Activated T-helper 1 cell treated with anti-CD3 and anti-CD28 coated beads, Interleukin-12 subunit alpha, Interleukin-12 subunit beta, Interleukin-2, Interleukin-4 antibody, amounts not matched to agents 30 ng/mL and 10 ng/mL and 1 ng/mL, durations not matched to agents 14 hours and 24 hours and 36 hours (primary cell): Measurements from ENCODE around the gene ARRDC1. TPM values are rescaled to one million over a fixed set of nuclear protein-coding genes. Genes with fewer than 3 reads are reported as not detected.

Source experiments
- DNase-seq: peaks from one replicate; pipeline ENCODE4 v3.0.0; 2021; ENCODE audit warnings: low spot score
- H3K27ac Mint-ChIP-seq: one replicate; pipeline ENCODE4 v1.8.0; 2021; ENCODE audit warnings: mild to moderate bottlenecking, mixed read lengths
- H3K27me3 Mint-ChIP-seq: one replicate; pipeline ENCODE4 v1.8.0; 2022; ENCODE audit warnings: mild to moderate bottlenecking, moderate library complexity, mixed read lengths; ENCODE audit not compliant: insufficient read depth
- H3K36me3 Mint-ChIP-seq: one replicate; pipeline ENCODE4 v1.8.0; 2021; ENCODE audit warnings: low read depth, mixed read lengths
- H3K4me1 Mint-ChIP-seq: one replicate; pipeline ENCODE4 v1.8.0; 2021; ENCODE audit warnings: low read depth, mixed read lengths
- H3K4me3 Mint-ChIP-seq: one replicate; pipeline ENCODE4 v1.8.0; 2021; ENCODE audit warnings: mild to moderate bottlenecking, moderate library complexity, mixed read lengths
- H3K9me3 Mint-ChIP-seq: one replicate; pipeline ENCODE4 v1.8.0; 2021; ENCODE audit warnings: mixed read lengths
- intact Hi-C: fragments of 100-400 bp; cut with micrococcal nuclease; formaldehyde crosslinking; loops from one replicate; pipeline ENCODE4 v1.15.1; 2024
- total RNA-seq: library from RNA; stranded (reverse); gene quantifications from 2 replicates; pipeline ENCODE4 v1.2.3, GENCODE V29; 2022

ARRDC1 gene
- total RNA-seq, 1 donor from 2014 or later = 70.3 TPM

DNA sequence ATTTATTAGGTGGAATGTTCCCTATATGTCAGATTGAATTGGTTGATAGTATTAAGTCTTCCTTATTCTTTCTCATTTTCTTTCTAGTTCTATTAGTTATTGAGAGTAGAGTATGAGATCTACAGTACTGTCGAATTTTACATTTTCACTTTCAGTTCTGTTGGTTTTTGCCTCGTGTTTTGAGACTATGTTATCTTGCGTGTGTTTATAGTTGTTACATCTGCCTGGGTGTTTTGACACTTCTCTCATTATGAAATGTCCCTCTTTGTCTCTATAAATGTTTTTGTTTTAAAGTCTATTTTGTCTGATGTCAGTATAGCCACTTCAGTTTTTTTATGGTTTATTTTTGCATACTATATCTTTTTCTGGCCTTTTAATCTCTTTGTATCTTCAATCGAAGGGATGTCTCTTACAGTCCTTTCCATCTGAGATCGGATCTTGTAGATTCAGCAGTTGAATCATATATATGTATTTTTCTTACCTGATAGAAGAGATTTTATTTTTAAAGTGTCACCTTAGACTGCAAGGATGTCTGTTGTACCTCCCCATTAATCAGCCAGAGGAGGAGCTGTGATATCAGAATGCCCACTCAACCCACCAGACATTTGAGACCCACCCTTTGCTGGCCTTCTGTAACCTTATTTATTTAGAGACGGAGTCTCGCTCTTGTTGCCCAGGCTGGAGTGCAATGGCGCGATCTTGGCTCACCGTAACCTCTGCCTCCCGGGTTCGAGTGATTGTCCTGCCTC lies 34.0 kb downstream of the ARRDC1 start:
- H3K27me3 Mint-ChIP-seq = no peaks in the 10 kb centered on the region
- peak overlapping the region; percentile 76 for H3K4me3 Mint-ChIP-seq
- intact Hi-C loops = loop anchor here (1.0 kb wide), 1 partner anchor 11 kb away; no protein-coding TSS in a partner anchor
- H3K27ac Mint-ChIP-seq = peak overlapping the region; percentile 91
- H3K9me3 Mint-ChIP-seq = no peaks in the 10 kb centered on the region
- peaks cover 23% of the 10 kb centered on the region for H3K36me3 Mint-ChIP-seq
- no peak for DNase-seq
- H3K4me1 Mint-ChIP-seq = peaks cover 28% of the 10 kb centered on the region

GRCh38 chr9:137640862-137641261 lies 35.4 kb downstream of the ARRDC1 start:
- peak overlapping the region; percentile 41 for H3K27ac Mint-ChIP-seq
- peaks cover 23% of the 10 kb centered on the region for H3K36me3 Mint-ChIP-seq
- H3K4me1 Mint-ChIP-seq = peaks cover 28% of the 10 kb centered on the region
- H3K4me3 Mint-ChIP-seq = peak overlapping the region; percentile 1
- H3K9me3 Mint-ChIP-seq = no peaks in the 10 kb centered on the region
- intact Hi-C loops = no loop called here
- DNase-seq = no peak
- H3K27me3 Mint-ChIP-seq = no peaks in the 10 kb centered on the region

GRCh38 chr9:137642118-137642601 lies 36.7 kb downstream of the ARRDC1 start:
- peaks cover 39% of the 10 kb centered on the region for H3K4me1 Mint-ChIP-seq
- intact Hi-C loops = no loop called here
- peaks cover 31% of the 10 kb centered on the region for H3K36me3 Mint-ChIP-seq
- H3K27ac Mint-ChIP-seq = peak overlapping the region; percentile 3
- H3K4me3 Mint-ChIP-seq = no peak overlapping the region
- no peak for DNase-seq
- H3K27me3 Mint-ChIP-seq = no peaks in the 10 kb centered on the region
- no peaks in the 10 kb centered on the region for H3K9me3 Mint-ChIP-seq

DNA sequence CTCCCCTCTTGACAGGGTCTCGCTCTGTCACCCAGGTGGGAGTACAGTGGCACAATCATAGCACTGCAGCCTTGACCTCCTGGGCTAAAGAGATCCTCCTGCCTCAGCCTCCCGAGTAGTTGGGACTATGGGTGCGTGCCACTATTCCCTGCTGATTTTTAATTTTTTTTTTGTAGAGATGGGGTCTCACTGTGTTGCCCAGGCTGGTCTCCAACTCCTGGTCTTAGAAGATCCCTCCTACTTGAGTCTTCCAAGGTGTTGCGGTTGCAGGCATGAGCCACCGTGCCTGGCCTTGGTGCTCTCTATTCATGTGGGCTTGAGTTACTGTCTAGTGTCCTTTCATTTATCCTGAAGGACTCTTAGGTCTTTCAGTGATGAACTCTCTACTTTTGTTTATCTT lies 37.4 kb downstream of the ARRDC1 start:
- Mint-ChIP-seq H3K4me1 (peaks cover 44% of the 10 kb centered on the region), H3K9me3 (no peaks in the 10 kb centered on the region)
- DNase-seq = no peak

DNA sequence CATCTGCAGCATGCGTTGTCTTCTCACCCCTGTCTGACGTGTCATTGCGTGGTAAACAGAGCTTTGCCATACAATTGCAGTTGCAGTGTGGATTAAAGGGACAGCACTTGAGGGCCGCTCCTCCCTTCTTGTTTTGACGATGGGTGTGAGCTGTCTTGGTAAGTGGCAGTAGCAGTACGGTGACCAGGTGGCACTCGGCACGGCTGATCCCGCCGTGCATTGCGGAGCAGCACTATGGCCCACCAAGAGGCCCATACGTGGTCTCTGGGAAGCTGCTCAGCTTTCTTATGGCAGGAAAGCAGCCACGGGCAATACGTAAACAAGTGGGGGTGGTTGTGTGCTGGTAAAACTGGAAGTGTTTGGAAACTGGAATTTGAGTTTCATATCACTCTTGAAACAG lies 38.4 kb downstream of the ARRDC1 start:
- H3K36me3 Mint-ChIP-seq = peaks cover 36% of the 10 kb centered on the region
- no peak overlapping the region for H3K27ac Mint-ChIP-seq
- no peak overlapping the region for H3K4me3 Mint-ChIP-seq
- intact Hi-C loops = no loop called here
- H3K9me3 Mint-ChIP-seq = no peaks in the 10 kb centered on the region
- H3K4me1 Mint-ChIP-seq = peaks cover 41% of the 10 kb centered on the region
- H3K27me3 Mint-ChIP-seq = no peaks in the 10 kb centered on the region
- DNase-seq = no peak

More for the DNA sequence above, 37.4 kb downstream of the ARRDC1 start:
- peaks cover 35% of the 10 kb centered on the region for H3K36me3 Mint-ChIP-seq
- no peak overlapping the region for H3K27ac Mint-ChIP-seq
- no peak overlapping the region for H3K4me3 Mint-ChIP-seq
- no peaks in the 10 kb centered on the region for H3K27me3 Mint-ChIP-seq
- intact Hi-C loops = no loop called here

- intact Hi-C loops = no loop called here
These were observed 39.7 kb downstream of the ARRDC1 start for GRCh38 chr9:137645211-137645610.

DNA sequence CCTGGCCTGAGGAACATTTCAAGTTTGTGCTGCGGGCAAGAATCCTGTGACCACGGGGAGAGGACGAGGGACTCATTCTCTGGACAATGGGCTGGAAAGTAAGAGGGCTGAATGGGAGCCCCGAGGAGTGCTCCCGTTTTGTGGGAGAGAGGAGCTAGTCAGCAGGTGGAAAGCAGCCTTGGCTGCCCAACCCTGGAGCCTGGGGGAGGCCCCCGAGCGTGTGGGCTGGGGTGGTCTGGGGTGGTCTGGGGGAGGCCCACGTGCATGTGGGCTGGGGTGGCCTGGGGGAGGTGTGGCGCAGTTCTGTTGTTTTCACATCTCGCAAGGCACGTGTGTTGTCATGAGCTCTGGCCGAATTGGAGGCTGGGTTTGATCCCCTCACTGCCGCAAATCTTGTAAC lies 40.9 kb downstream of the ARRDC1 start:
- Mint-ChIP-seq H3K4me1 (peaks cover 37% of the 10 kb centered on the region), H3K27ac (peak overlapping the region; percentile 29), H3K36me3 (peaks cover 34% of the 10 kb centered on the region), H3K9me3 (no peaks in the 10 kb centered on the region), H3K4me3 (no peak overlapping the region), H3K27me3 (no peaks in the 10 kb centered on the region)
- DNase-seq = no peak
- intact Hi-C loops = no loop called here

More at GRCh38 chr9:137645211-137645610, 39.7 kb downstream of the ARRDC1 start:
- Mint-ChIP-seq H3K4me1 (peaks cover 39% of the 10 kb centered on the region), H3K9me3 (no peaks in the 10 kb centered on the region), H3K27ac (no peak overlapping the region), H3K36me3 (peaks cover 35% of the 10 kb centered on the region), H3K4me3 (no peak overlapping the region), H3K27me3 (no peaks in the 10 kb centered on the region)
- DNase-seq = no peak

GRCh38 chr9:137647096-137647714 lies 41.7 kb downstream of the ARRDC1 start:
- H3K27ac Mint-ChIP-seq = no peak overlapping the region
- H3K9me3 Mint-ChIP-seq = no peaks in the 10 kb centered on the region
- peaks cover 30% of the 10 kb centered on the region for H3K36me3 Mint-ChIP-seq
- no peaks in the 10 kb centered on the region for H3K27me3 Mint-ChIP-seq
- H3K4me3 Mint-ChIP-seq = no peak overlapping the region
- no peak for DNase-seq
- intact Hi-C loops = no loop called here
- H3K4me1 Mint-ChIP-seq = peaks cover 37% of the 10 kb centered on the region

GRCh38 chr9:137648396-137648795 lies 42.9 kb downstream of the ARRDC1 start:
- intact Hi-C loops = no loop called here
- peaks cover 28% of the 10 kb centered on the region for H3K36me3 Mint-ChIP-seq
- no peak overlapping the region for H3K27ac Mint-ChIP-seq
- H3K4me3 Mint-ChIP-seq = no peak overlapping the region
- no peak for DNase-seq
- H3K27me3 Mint-ChIP-seq = no peaks in the 10 kb centered on the region
- peaks cover 37% of the 10 kb centered on the region for H3K4me1 Mint-ChIP-seq
- no peaks in the 10 kb centered on the region for H3K9me3 Mint-ChIP-seq

GRCh38 chr9:137649553-137649952 lies 44.1 kb downstream of the ARRDC1 start:
- Mint-ChIP-seq H3K27me3 (no peaks in the 10 kb centered on the region), H3K36me3 (peaks cover 22% of the 10 kb centered on the region), H3K4me1 (peaks cover 31% of the 10 kb centered on the region), H3K9me3 (no peaks in the 10 kb centered on the region), H3K4me3 (no peak overlapping the region), H3K27ac (no peak overlapping the region)
- DNase-seq = no peak
- intact Hi-C loops = no loop called here

DNA sequence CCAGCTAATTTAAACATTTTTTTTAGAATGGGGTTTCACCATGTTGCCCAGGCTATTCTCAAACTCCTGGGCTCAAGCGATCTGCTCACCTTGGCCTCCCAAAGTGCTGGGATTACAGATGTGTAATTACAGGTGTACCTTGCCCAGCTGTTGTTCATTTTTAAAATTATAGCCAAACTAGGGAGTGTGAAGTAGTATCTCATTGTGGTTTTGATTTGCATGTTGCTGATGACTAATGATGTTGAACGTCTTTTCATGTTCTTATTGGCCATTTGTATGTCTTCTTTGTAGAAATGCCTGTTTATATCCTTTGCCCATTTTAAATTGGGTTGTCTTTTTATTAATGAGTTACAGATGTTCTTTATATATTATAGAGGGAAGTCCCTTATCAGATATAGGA lies 44.8 kb downstream of the ARRDC1 start:
- Mint-ChIP-seq H3K4me3 (no peak overlapping the region), H3K27me3 (no peaks in the 10 kb centered on the region), H3K9me3 (no peaks in the 10 kb centered on the region), H3K4me1 (peaks cover 31% of the 10 kb centered on the region), H3K36me3 (peaks cover 24% of the 10 kb centered on the region), H3K27ac (no peak overlapping the region)
- intact Hi-C loops = no loop called here
- DNase-seq = no peak

DNA sequence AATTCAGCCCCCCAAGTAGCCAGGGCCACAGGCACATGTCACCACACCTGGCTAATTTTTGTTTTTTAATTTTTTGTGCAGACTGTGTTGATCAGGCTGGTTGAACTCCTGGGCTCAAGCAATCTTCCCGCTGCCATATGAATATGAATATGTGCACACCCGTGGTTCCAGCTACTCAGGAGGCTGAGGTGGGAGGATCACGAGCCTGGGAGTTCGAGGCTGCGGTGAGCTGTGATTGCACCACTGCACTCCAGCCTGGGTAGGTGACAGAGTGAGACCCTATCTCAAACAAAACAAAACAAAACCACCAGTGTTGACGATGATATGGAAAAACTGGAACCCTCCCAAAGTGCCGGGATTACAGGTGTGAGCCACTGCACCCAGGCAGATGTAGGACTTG lies 45.3 kb downstream of the ARRDC1 start:
- Mint-ChIP-seq H3K4me1 (peaks cover 31% of the 10 kb centered on the region), H3K27me3 (no peaks in the 10 kb centered on the region), H3K4me3 (no peak overlapping the region), H3K27ac (no peak overlapping the region), H3K9me3 (no peaks in the 10 kb centered on the region), H3K36me3 (peaks cover 25% of the 10 kb centered on the region)
- no peak for DNase-seq
- intact Hi-C loops = no loop called here

DNA sequence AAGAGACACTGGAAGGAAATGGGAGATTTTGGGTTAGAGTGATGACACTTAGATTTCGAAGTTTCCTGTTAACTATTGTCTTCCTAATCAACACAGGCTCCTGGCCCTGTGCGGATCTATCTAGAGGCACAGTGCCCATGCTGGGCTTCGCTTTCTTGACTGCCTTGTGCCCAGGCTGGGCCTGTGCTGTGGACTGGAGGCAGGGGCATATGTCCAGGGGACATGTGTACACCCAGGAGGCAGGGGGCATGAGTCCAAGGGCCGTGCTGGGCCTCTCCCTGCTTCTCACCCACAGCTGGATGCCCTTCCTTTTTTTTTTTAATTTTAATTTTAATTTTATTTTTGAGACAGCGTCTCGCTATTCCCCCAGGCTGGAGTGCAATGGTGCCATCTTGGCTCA lies 50.9 kb downstream of the ARRDC1 start:
- H3K4me1 Mint-ChIP-seq = peaks cover 12% of the 10 kb centered on the region
- DNase-seq = no peak
- peaks cover 3% of the 10 kb centered on the region for H3K36me3 Mint-ChIP-seq
- H3K9me3 Mint-ChIP-seq = no peaks in the 10 kb centered on the region
- intact Hi-C loops = no loop called here
- H3K27me3 Mint-ChIP-seq = no peaks in the 10 kb centered on the region
- H3K4me3 Mint-ChIP-seq = no peak overlapping the region
- H3K27ac Mint-ChIP-seq = no peak overlapping the region
